Activated CD4-positive, alpha-beta memory T cell treated with anti-CD3 and anti-CD28 coated beads for 36 hours (primary cell): ENCODE measurements around the gene TGFBR2. TPM values are rescaled to one million over a fixed set of nuclear protein-coding genes. Genes with fewer than 3 reads are reported as not detected.
A peak's percentile ranks its signal among the peaks of the same experiment; 100 is the strongest.

Source experiments
- CTCF ChIA-PET: fragments of 350-600 bp; sonication (Branson Sonifier 250); formaldehyde crosslinking; loops from one replicate; lab custom pipeline; 2021; ENCODE audit warnings: antibody characterized with exemption, inconsistent platforms; lab: Charles Lee
- POLR2A ChIA-PET: fragments of 350-600 bp; sonication (Branson Sonifier 250); formaldehyde crosslinking; loops from one replicate; lab custom pipeline; 2021; ENCODE audit warnings: antibody characterized with exemption; lab: Charles Lee
- DNase-seq: peaks from one replicate; pipeline ENCODE4 v3.0.0-alpha.2; 2020
- H3K27ac Mint-ChIP-seq: one replicate; pipeline ENCODE4 v1.8.0; 2021; ENCODE audit warnings: mixed read lengths
- H3K27me3 Mint-ChIP-seq: one replicate; pipeline ENCODE4 v1.8.0; 2021; ENCODE audit warnings: mixed read lengths
- H3K36me3 Mint-ChIP-seq: one replicate; pipeline ENCODE4 v1.8.0; 2021; ENCODE audit warnings: mixed read lengths
- H3K4me1 Mint-ChIP-seq: one replicate; pipeline ENCODE4 v1.8.0; 2021; ENCODE audit warnings: low read depth, mixed read lengths
- H3K4me3 Mint-ChIP-seq: one replicate; pipeline ENCODE4 v1.8.0; 2021; ENCODE audit warnings: mild to moderate bottlenecking, mixed read lengths
- H3K9me3 Mint-ChIP-seq: one replicate; pipeline ENCODE4 v1.8.0; 2021; ENCODE audit warnings: mixed read lengths
- intact Hi-C: fragments of 100-400 bp; cut with micrococcal nuclease; formaldehyde crosslinking; loops from one replicate; pipeline ENCODE4 v1.15.1; 2023
- total RNA-seq, 2 experiments: library from RNA; stranded (reverse); gene quantifications; one replicate each; pipeline ENCODE4 v1.2.3, GENCODE V29; 2021

TGFBR2 gene
- 10 to 100 TPM; 36.8 to 37.0 TPM for total RNA-seq

GRCh38 chr3:30606301-30607031 is at the start of gene TGFBR2:
TSS of gene TGFBR2 (plus strand) at chr3:30606601. CDS start at chr3:30606884, 283 bp downstream.
- Mint-ChIP-seq H3K27ac (peak within 1 kb of the TSS; percentile 96), H3K9me3 (no peaks in the 10 kb centered on the region), H3K27me3 (no peaks in the 10 kb centered on the region), H3K4me3 (peak within 1 kb of the TSS; percentile 87), H3K4me1 (peaks cover 53% of the 10 kb centered on the region), H3K36me3 (peaks cover 22% of the 10 kb centered on the region)
- ChIA-PET CTCF (interaction anchor here (0.8 to 3.4 kb wide), 8 partner anchors 13 to 493 kb away, joined by 3 to 13 read pairs (median 7); no protein-coding TSS in a partner anchor), POLR2A (interaction anchor here (0.6 to 11.5 kb wide), 18 partner anchors 14 to 1266 kb away, joined by 3 to 182 read pairs (median 5); no protein-coding TSS in a partner anchor)
- peak; percentile 92 for DNase-seq
- intact Hi-C loops, result loop anchor here (1.0 to 5.0 kb wide), 3 partner anchors 14 to 926 kb away; partner anchors contain the start of gene STT3B

- no peaks in the 10 kb centered on the region for H3K36me3 Mint-ChIP-seq
- ChIA-PET POLR2A (interaction anchor here (0.5 kb wide), 1 partner anchor 184 kb away, joined by 7 read pairs; no protein-coding TSS in a partner anchor), CTCF (no interaction called here)
- no peaks in the 10 kb centered on the region for H3K27me3 Mint-ChIP-seq
- H3K4me1 Mint-ChIP-seq, result peaks cover 10% of the 10 kb centered on the region
- no peaks in the 10 kb centered on the region for H3K9me3 Mint-ChIP-seq
- H3K27ac Mint-ChIP-seq, result no peak overlapping the region
- no peak overlapping the region for H3K4me3 Mint-ChIP-seq
- intact Hi-C loops, result no loop called here
- no peak for DNase-seq
Measured at GRCh38 chr3:30557746-30558303, 48.6 kb upstream of the TGFBR2 start.

GRCh38 chr3:30563956-30564355 is 42.4 kb upstream of the TGFBR2 start:
- H3K36me3 Mint-ChIP-seq, result no peaks in the 10 kb centered on the region
- H3K27ac Mint-ChIP-seq, result no peak overlapping the region
- no peaks in the 10 kb centered on the region for H3K27me3 Mint-ChIP-seq
- DNase-seq, result no peak
- no peaks in the 10 kb centered on the region for H3K9me3 Mint-ChIP-seq
- ChIA-PET CTCF (no interaction called here), POLR2A (no interaction called here)
- no peaks in the 10 kb centered on the region for H3K4me1 Mint-ChIP-seq
- intact Hi-C loops, result no loop called here
- H3K4me3 Mint-ChIP-seq, result no peak overlapping the region

- H3K4me1 Mint-ChIP-seq, result no peaks in the 10 kb centered on the region
- intact Hi-C loops, result no loop called here
- H3K27ac Mint-ChIP-seq, result no peak overlapping the region
- DNase-seq, result no peak
- no peaks in the 10 kb centered on the region for H3K36me3 Mint-ChIP-seq
- H3K9me3 Mint-ChIP-seq, result no peaks in the 10 kb centered on the region
- no peaks in the 10 kb centered on the region for H3K27me3 Mint-ChIP-seq
- no peak overlapping the region for H3K4me3 Mint-ChIP-seq
- CTCF ChIA-PET, result no interaction called here
- POLR2A ChIA-PET, result no interaction called here
Measured at GRCh38 chr3:30567139-30567753, 39.2 kb upstream of the TGFBR2 start.

- no peaks in the 10 kb centered on the region for H3K9me3 Mint-ChIP-seq
- peaks cover 9% of the 10 kb centered on the region for H3K4me1 Mint-ChIP-seq
- ChIA-PET POLR2A (no interaction called here), CTCF (no interaction called here)
- H3K4me3 Mint-ChIP-seq, result no peak overlapping the region
- no peaks in the 10 kb centered on the region for H3K27me3 Mint-ChIP-seq
- no peaks in the 10 kb centered on the region for H3K36me3 Mint-ChIP-seq
- intact Hi-C loops, result no loop called here
- H3K27ac Mint-ChIP-seq, result no peak overlapping the region
- no peak for DNase-seq
Measured at GRCh38 chr3:30576946-30577345, 29.5 kb upstream of the TGFBR2 start.

- ChIA-PET CTCF (no interaction called here), POLR2A (no interaction called here)
- no peak overlapping the region for H3K27ac Mint-ChIP-seq
- H3K4me3 Mint-ChIP-seq, result no peak overlapping the region
- intact Hi-C loops, result no loop called here
- peaks cover 9% of the 10 kb centered on the region for H3K4me1 Mint-ChIP-seq
- H3K27me3 Mint-ChIP-seq, result no peaks in the 10 kb centered on the region
- H3K9me3 Mint-ChIP-seq, result no peaks in the 10 kb centered on the region
- H3K36me3 Mint-ChIP-seq, result no peaks in the 10 kb centered on the region
- no peak for DNase-seq
Measured at GRCh38 chr3:30577788-30578187, 28.6 kb upstream of the TGFBR2 start.

GRCh38 chr3:30578479-30578878 is 27.9 kb upstream of the TGFBR2 start:
- POLR2A ChIA-PET, result no interaction called here
- no peaks in the 10 kb centered on the region for H3K27me3 Mint-ChIP-seq
- H3K27ac Mint-ChIP-seq, result no peak overlapping the region
- CTCF ChIA-PET, result no interaction called here
- peaks cover 9% of the 10 kb centered on the region for H3K4me1 Mint-ChIP-seq
- no peaks in the 10 kb centered on the region for H3K9me3 Mint-ChIP-seq
- no peak overlapping the region for H3K4me3 Mint-ChIP-seq
- intact Hi-C loops, result no loop called here
- DNase-seq, result no peak
- H3K36me3 Mint-ChIP-seq, result no peaks in the 10 kb centered on the region

- no peaks in the 10 kb centered on the region for H3K9me3 Mint-ChIP-seq
- peaks cover 9% of the 10 kb centered on the region for H3K4me1 Mint-ChIP-seq
- intact Hi-C loops, result no loop called here
- no peak overlapping the region for H3K27ac Mint-ChIP-seq
- no peak for DNase-seq
- H3K36me3 Mint-ChIP-seq, result no peaks in the 10 kb centered on the region
- POLR2A ChIA-PET, result interaction anchor here (1.2 kb wide), 1 partner anchor 27 kb away, joined by 3 read pairs; the partner anchor contains the start of gene TGFBR2
- H3K27me3 Mint-ChIP-seq, result no peaks in the 10 kb centered on the region
- H3K4me3 Mint-ChIP-seq, result no peak overlapping the region
- CTCF ChIA-PET, result no interaction called here
Measured at GRCh38 chr3:30578986-30579579, 27.3 kb upstream of the TGFBR2 start.

- no peaks in the 10 kb centered on the region for H3K27me3 Mint-ChIP-seq
Measured at GRCh38 chr3:30581067-30581585, 25.3 kb upstream of the TGFBR2 start.

GRCh38 chr3:30581982-30582381 is 24.4 kb upstream of the TGFBR2 start:
- ChIA-PET CTCF (no interaction called here), POLR2A (no interaction called here)
- Mint-ChIP-seq H3K9me3 (no peaks in the 10 kb centered on the region), H3K27me3 (no peaks in the 10 kb centered on the region), H3K27ac (no peak overlapping the region), H3K4me1 (peaks cover 9% of the 10 kb centered on the region), H3K4me3 (no peak overlapping the region), H3K36me3 (no peaks in the 10 kb centered on the region)
- no peak for DNase-seq
- intact Hi-C loops, result no loop called here

More at GRCh38 chr3:30581067-30581585, 25.3 kb upstream of the TGFBR2 start:
- no peak overlapping the region for H3K27ac Mint-ChIP-seq
- no peaks in the 10 kb centered on the region for H3K36me3 Mint-ChIP-seq
- ChIA-PET POLR2A (no interaction called here), CTCF (no interaction called here)
- no peak for DNase-seq
- peaks cover 9% of the 10 kb centered on the region for H3K4me1 Mint-ChIP-seq
- intact Hi-C loops, result no loop called here
- H3K9me3 Mint-ChIP-seq, result no peaks in the 10 kb centered on the region
- H3K4me3 Mint-ChIP-seq, result no peak overlapping the region

GRCh38 chr3:30583973-30584372 is 22.4 kb upstream of the TGFBR2 start:
- Mint-ChIP-seq H3K27me3 (no peaks in the 10 kb centered on the region), H3K4me3 (no peak overlapping the region), H3K9me3 (no peaks in the 10 kb centered on the region), H3K4me1 (peaks cover under 1% of the 10 kb centered on the region), H3K36me3 (no peaks in the 10 kb centered on the region), H3K27ac (no peak overlapping the region)
- ChIA-PET CTCF (no interaction called here), POLR2A (no interaction called here)
- intact Hi-C loops, result no loop called here
- no peak for DNase-seq

- Mint-ChIP-seq H3K9me3 (no peaks in the 10 kb centered on the region), H3K27ac (no peak overlapping the region)
- intact Hi-C loops, result no loop called here
Measured at GRCh38 chr3:30585654-30586053, 20.7 kb upstream of the TGFBR2 start.

More at GRCh38 chr3:30585654-30586053, 20.7 kb upstream of the TGFBR2 start:
- Mint-ChIP-seq H3K4me3 (no peak overlapping the region), H3K36me3 (no peaks in the 10 kb centered on the region), H3K4me1 (no peaks in the 10 kb centered on the region), H3K27me3 (no peaks in the 10 kb centered on the region)
- ChIA-PET POLR2A (no interaction called here), CTCF (no interaction called here)
- DNase-seq, result no peak
